Fibroblast of lung (primary cell): ENCODE measurements around the gene ZC3H13.

Source experiments
- EZH2 ChIP-seq: IDR thresholded peaks from 2 replicates; pipeline ENCODE4 v1.5.1; 2012; ENCODE audit warnings: low read length, control low read depth, mild to moderate bottlenecking; ENCODE audit errors: missing control alignments
- TF ChIP-seq, protein P1 (sequence below), 2 donors: IDR thresholded peaks in 1 of 2; conservative IDR thresholded peaks in 1 of 2; 1 replicate in 1 of 2; 2 replicates in 1 of 2; pipeline ENCODE4 v1.5.1; 2011 to 2012; ENCODE audit warnings: low read length in 2 of 2, control low read depth in 1 of 2, inconsistent platforms in 1 of 2, low read depth in 1 of 2, mild to moderate bottlenecking in 1 of 2

DNA sequence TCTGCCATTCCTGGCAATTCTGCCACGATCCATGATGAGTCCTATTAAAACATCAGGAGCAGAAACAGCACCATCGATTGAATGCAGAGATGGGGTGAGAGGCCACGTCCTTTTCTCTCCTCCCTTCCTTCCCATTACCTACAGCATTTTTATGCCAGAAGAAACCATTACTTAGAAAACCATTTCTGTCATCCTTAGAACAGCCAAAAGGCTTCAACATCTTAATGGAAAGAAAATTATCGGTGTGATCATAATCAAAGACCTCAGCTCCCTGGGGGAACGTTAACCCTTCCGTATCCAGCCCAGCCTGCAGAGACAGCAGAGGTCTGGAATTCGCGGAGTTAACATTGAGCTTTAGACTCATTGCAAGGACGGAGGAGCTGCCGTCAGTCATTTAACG lies 145.0 kb downstream of the ZC3H13 start:
- no peak for TF ChIP-seq EZH2
- TF ChIP-seq, protein P1, sequence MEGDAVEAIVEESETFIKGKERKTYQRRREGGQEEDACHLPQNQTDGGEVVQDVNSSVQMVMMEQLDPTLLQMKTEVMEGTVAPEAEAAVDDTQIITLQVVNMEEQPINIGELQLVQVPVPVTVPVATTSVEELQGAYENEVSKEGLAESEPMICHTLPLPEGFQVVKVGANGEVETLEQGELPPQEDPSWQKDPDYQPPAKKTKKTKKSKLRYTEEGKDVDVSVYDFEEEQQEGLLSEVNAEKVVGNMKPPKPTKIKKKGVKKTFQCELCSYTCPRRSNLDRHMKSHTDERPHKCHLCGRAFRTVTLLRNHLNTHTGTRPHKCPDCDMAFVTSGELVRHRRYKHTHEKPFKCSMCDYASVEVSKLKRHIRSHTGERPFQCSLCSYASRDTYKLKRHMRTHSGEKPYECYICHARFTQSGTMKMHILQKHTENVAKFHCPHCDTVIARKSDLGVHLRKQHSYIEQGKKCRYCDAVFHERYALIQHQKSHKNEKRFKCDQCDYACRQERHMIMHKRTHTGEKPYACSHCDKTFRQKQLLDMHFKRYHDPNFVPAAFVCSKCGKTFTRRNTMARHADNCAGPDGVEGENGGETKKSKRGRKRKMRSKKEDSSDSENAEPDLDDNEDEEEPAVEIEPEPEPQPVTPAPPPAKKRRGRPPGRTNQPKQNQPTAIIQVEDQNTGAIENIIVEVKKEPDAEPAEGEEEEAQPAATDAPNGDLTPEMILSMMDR (conservative IDR thresholded peaks at IDR 0.05 in 1 of 2, IDR thresholded peaks at IDR 0.05 in 1 of 2; ENCODE audit: low read depth in 1 of 2, low read length in 2 of 2): no peak
